HFFc6 (cell line): ENCODE results near the gene NHSL1. TPM values are rescaled to one million over a fixed set of nuclear protein-coding genes. Genes with fewer than 3 reads are reported as not detected.
A peak's percentile ranks its signal among the peaks of the same experiment; 100 is the strongest.

Experiments used
- DNase-seq: peaks from one replicate; pipeline ENCODE4 v3.0.0-alpha.2; 2018
- H3K27ac Mint-ChIP-seq: 2 replicates; pipeline ENCODE4 v1.8.0; 2020; ENCODE audit warnings: mild to moderate bottlenecking, mixed read lengths
- H3K27me3 Mint-ChIP-seq: 2 replicates; pipeline ENCODE4 v1.8.0; 2021; ENCODE audit warnings: mild to moderate bottlenecking, moderate library complexity, mixed read lengths; ENCODE audit not compliant: insufficient read depth
- H3K36me3 Mint-ChIP-seq: 2 replicates; pipeline ENCODE4 v1.8.0; 2021; ENCODE audit warnings: low read depth, mixed read lengths
- H3K4me1 Mint-ChIP-seq: 2 replicates; pipeline ENCODE4 v1.8.0; 2020; ENCODE audit warnings: low read depth, mixed read lengths
- H3K4me3 Mint-ChIP-seq: 2 replicates; pipeline ENCODE4 v1.8.0; 2020; ENCODE audit warnings: mild to moderate bottlenecking, moderate library complexity, mixed read lengths
- H3K9me3 Mint-ChIP-seq: 2 replicates; pipeline ENCODE4 v1.8.0; 2020; ENCODE audit warnings: mild to moderate bottlenecking, mixed read lengths
- CTCF ChIP-seq: fragments of 200-600 bp; sonication (generic); IDR thresholded peaks from 2 replicates; pipeline ENCODE4 v1.5.0; 2021; ENCODE audit warnings: antibody characterized with exemption, mild to moderate bottlenecking
- total RNA-seq, 6 experiments: library from RNA; stranded (reverse); fragmentation: NEBNext Ultra II Directional; extraction: Animal tissue kit (Norgen Biotek cat#: 25700); gene quantifications; 2 replicates in 1 of 6; 3 replicates in 5 of 6; pipeline ENCODE4 v1.2.3, GENCODE V29; 2021

The NHSL1 gene
- total RNA-seq, 6 experiments from 2014 or later = 4.4 to 12.3 (median 10.1) TPM

GRCh38 chr6:138416206-138416605 is 83.1 kb downstream of the NHSL1 start:
- H3K27ac Mint-ChIP-seq = no peak overlapping the region

GRCh38 chr6:138415125-138415524 is 84.2 kb downstream of the NHSL1 start:
- Mint-ChIP-seq H3K27ac (no peak overlapping the region), H3K36me3 (peaks cover 16% of the 10 kb centered on the region), H3K9me3 (no peaks in the 10 kb centered on the region), H3K27me3 (no peaks in the 10 kb centered on the region; the same call in 1 of the 2 replicates), H3K4me1 (peaks cover 20% of the 10 kb centered on the region), H3K4me3 (no peak overlapping the region)
- DNase-seq = no peak
- no peak for TF ChIP-seq CTCF

More at GRCh38 chr6:138416206-138416605, 83.1 kb downstream of the NHSL1 start:
- Mint-ChIP-seq H3K4me1 (peaks cover 9% of the 10 kb centered on the region), H3K9me3 (no peaks in the 10 kb centered on the region), H3K36me3 (peaks cover 16% of the 10 kb centered on the region), H3K27me3 (no peaks in the 10 kb centered on the region; the same call in 1 of the 2 replicates), H3K4me3 (no peak overlapping the region)
- no peak for TF ChIP-seq CTCF
- no peak for DNase-seq

GRCh38 chr6:138410972-138411880 is 88.1 kb downstream of the NHSL1 start:
- H3K4me1 Mint-ChIP-seq = peaks cover 29% of the 10 kb centered on the region
- peak; percentile 87 for DNase-seq
- no peaks in the 10 kb centered on the region for H3K27me3 Mint-ChIP-seq
- TF ChIP-seq CTCF = no peak
- H3K9me3 Mint-ChIP-seq = no peaks in the 10 kb centered on the region
- peaks cover 43% of the 10 kb centered on the region for H3K36me3 Mint-ChIP-seq
- H3K27ac Mint-ChIP-seq = peak overlapping the region; percentile 83
- H3K4me3 Mint-ChIP-seq = peak overlapping the region; percentile 66

GRCh38 chr6:138410048-138410735 is 89.1 kb downstream of the NHSL1 start:
- peak; percentile 39 for DNase-seq
- no peaks in the 10 kb centered on the region for H3K9me3 Mint-ChIP-seq
- no peaks in the 10 kb centered on the region for H3K27me3 Mint-ChIP-seq
- H3K4me3 Mint-ChIP-seq = peak overlapping the region; percentile 66
- peak overlapping the region; percentile 83 for H3K27ac Mint-ChIP-seq
- peaks cover 43% of the 10 kb centered on the region for H3K36me3 Mint-ChIP-seq
- TF ChIP-seq CTCF = no peak
- H3K4me1 Mint-ChIP-seq = peaks cover 40% of the 10 kb centered on the region

- no peak overlapping the region for H3K4me3 Mint-ChIP-seq
- H3K36me3 Mint-ChIP-seq = peaks cover 28% of the 10 kb centered on the region
- no peaks in the 10 kb centered on the region for H3K9me3 Mint-ChIP-seq
- H3K27ac Mint-ChIP-seq = no peak overlapping the region
- no peak for DNase-seq
- peak; percentile 17; the same call in 1 of the 2 replicates for TF ChIP-seq CTCF
- no peaks in the 10 kb centered on the region; the same call in 1 of the 2 replicates for H3K27me3 Mint-ChIP-seq
- H3K4me1 Mint-ChIP-seq = peaks cover 42% of the 10 kb centered on the region
These were observed 92.9 kb downstream of the NHSL1 start for GRCh38 chr6:138406443-138406842.
